Thymus (tissue), 11 donors: ENCODE results near the gene LHX5. TPM values are rescaled to one million over a fixed set of nuclear protein-coding genes. Genes with fewer than 3 reads are reported as not detected.

Experiments
- DNase-seq, 9 donors: peaks; one replicate each; pipeline ENCODE4 v3.0.0-alpha.2; 2013; ENCODE audit warnings: low spot score in 9 of 9, low read depth in 6 of 9, missing footprints in 1 of 9
- H3K27ac ChIP-seq, 2 donors: one replicate each; pipeline ENCODE4 v1.5.1; 2013; ENCODE audit warnings: control low read depth in 1 of 2, low read depth in 1 of 2, low read length in 1 of 2, mild to moderate bottlenecking in 1 of 2, moderate library complexity in 1 of 2
- H3K27me3 ChIP-seq, 2 donors: one replicate each; pipeline ENCODE4 v1.5.1; 2013; ENCODE audit warnings: low read length in 1 of 2; ENCODE audit not compliant: control insufficient read depth in 2 of 2, insufficient read depth in 1 of 2
- H3K36me3 ChIP-seq, 2 donors: one replicate each; pipeline ENCODE4 v1.5.1; 2013; ENCODE audit warnings: low read length in 1 of 2, mild to moderate bottlenecking in 1 of 2, moderate library complexity in 1 of 2; ENCODE audit not compliant: control insufficient read depth in 2 of 2, insufficient read depth in 2 of 2
- H3K4me1 ChIP-seq, 2 donors: one replicate each; pipeline ENCODE4 v1.5.1; 2013; ENCODE audit warnings: low read length in 2 of 2; ENCODE audit not compliant: control insufficient read depth in 2 of 2, insufficient read depth in 2 of 2
- H3K4me3 ChIP-seq, 2 donors: one replicate each; pipeline ENCODE4 v1.5.1; 2013; ENCODE audit warnings: low read length in 2 of 2, control low read depth in 1 of 2, mild to moderate bottlenecking in 1 of 2
- H3K9me3 ChIP-seq, 2 donors: one replicate each; pipeline ENCODE4 v1.5.1; 2013; ENCODE audit warnings: low read length in 1 of 2, mild to moderate bottlenecking in 1 of 2; ENCODE audit not compliant: control insufficient read depth in 2 of 2, insufficient read depth in 1 of 2
- WGBS: extraction: QIAGEN DNeasy Blood & Tissue Kit; methylation state at CpG from one replicate; pipeline ENCODE4 v1.1.7; 2013; 5-methylcytosine and 5-hydroxymethylcytosine counted together
- polyA plus RNA-seq: library from polyadenylated mRNA; stranded (reverse); fragments of 200-250 nt; gene quantifications from one replicate; pipeline ENCODE4 v1.2.3, GENCODE V29; 2013
- total RNA-seq: library from RNA; stranded (reverse); fragments of 120-200 nt; gene quantifications from one replicate; pipeline ENCODE4 v1.2.4, GENCODE V29; 2013
- donor health status: healthy.

Gene LHX5
- total and polyA plus RNA-seq, 2 donors: under 0.01 to 0.05 TPM

DNA sequence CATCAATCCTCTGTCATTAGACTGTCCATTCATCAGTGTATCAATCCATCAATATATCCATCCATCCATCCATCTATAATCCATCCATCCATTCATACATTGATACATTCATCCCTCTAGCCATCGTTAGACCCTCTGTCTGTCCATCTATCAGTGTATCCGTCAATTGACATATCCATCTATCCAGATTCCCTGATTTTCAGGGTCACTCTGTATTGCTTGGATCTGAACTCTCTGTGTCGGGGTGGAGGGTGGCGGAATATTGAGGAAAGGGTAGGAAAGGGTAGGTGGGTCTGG, 32.4 kb downstream of the LHX5 start:
- no peak for DNase-seq
- WGBS: 70% methylated on average over 4 of the region's 4 CpGs
- Histone ChIP-seq H3K27me3 (peaks cover 0 to 11% of the 10 kb centered on the region in 2 donors), H3K4me3 (no peak overlapping the region), H3K4me1 (no peaks in the 10 kb centered on the region), H3K9me3 (no peaks in the 10 kb centered on the region), H3K36me3 (no peaks in the 10 kb centered on the region), H3K27ac (no peak overlapping the region)

DNA sequence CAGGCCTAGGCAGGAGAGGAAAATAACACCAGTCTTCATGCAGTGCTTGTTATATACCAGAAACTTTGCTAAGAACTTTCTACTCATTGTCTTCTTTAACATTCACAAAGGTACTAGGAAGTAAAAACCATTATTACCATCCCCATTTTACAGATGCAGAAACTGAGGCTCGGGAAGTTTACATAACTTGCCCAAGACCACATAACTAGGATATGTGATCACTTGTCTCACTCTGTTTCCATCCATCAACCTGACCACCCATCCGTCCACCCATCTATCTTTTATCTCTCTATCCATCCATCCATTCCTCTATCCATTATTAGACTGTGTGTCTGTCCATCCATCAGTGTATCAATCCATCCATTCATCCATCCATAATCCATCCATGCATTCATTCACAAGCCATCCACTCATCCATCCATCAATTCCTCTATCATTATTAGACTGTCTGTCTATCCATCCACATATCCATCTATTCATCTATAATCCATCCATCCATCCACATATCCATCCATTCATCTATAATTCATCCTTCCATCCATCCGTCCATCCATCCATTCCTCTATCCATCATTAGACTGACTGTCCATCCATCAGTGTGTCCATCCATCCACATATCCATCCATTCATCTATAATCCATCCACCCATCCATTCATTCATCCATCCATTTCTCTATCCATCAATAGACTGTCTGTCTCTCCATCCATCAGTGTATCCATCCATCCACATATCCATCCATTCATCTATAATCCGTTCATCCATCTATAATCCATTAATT, 33.0 kb downstream of the LHX5 start:
- Histone ChIP-seq H3K27me3 (peaks cover 0 to 11% of the 10 kb centered on the region in 2 donors), H3K4me1 (no peaks in the 10 kb centered on the region), H3K4me3 (no peak overlapping the region), H3K36me3 (no peaks in the 10 kb centered on the region), H3K27ac (no peak overlapping the region), H3K9me3 (no peaks in the 10 kb centered on the region)
- 89% methylated on average over 4 of the region's 4 CpGs for WGBS
- DNase-seq: no peak

DNA sequence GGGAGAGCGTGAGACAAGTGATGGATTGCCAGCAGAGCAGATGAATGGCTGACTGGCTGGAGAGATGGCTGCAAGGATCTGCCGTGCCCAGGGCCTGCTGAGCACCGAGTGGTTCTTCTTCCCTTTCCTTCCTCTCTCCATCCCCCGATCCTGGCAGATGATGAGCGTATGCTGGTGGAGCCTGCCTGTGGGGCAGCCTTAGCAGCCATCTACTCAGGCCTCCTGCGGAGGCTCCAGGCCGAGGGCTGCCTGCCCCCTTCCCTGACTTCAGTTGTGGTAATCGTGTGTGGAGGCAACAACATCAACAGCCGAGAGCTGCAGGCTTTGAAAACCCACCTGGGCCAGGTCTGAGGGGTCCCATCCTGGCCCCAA, 34.0 kb downstream of the LHX5 start:
- 90% methylated on average over 9 of the region's 9 CpGs for WGBS
- H3K4me1 ChIP-seq: no peaks in the 10 kb centered on the region
- no peak overlapping the region for H3K27ac ChIP-seq
- peaks cover 0 to 11% of the 10 kb centered on the region in 2 donors for H3K27me3 ChIP-seq
- no peak overlapping the region for H3K4me3 ChIP-seq
- no peak for DNase-seq
- no peaks in the 10 kb centered on the region for H3K36me3 ChIP-seq
- no peaks in the 10 kb centered on the region for H3K9me3 ChIP-seq

- 95% methylated on average over 6 of the region's 6 CpGs for WGBS
- no peaks in the 10 kb centered on the region for H3K4me1 ChIP-seq
- no peak overlapping the region for H3K4me3 ChIP-seq
- no peak overlapping the region for H3K27ac ChIP-seq
- no peaks in the 10 kb centered on the region for H3K36me3 ChIP-seq
- H3K27me3 ChIP-seq: peaks cover 0 to 11% of the 10 kb centered on the region in 2 donors
- no peaks in the 10 kb centered on the region for H3K9me3 ChIP-seq
- DNase-seq: no peak
Measured at GRCh38 chr12:113436993-113437728, 34.5 kb downstream of the LHX5 start.

GRCh38 chr12:113436586-113436985, 35.1 kb downstream of the LHX5 start:
- no peak overlapping the region for H3K4me3 ChIP-seq
- WGBS: 92% methylated on average over 6 of the region's 6 CpGs
- no peak for DNase-seq
- no peaks in the 10 kb centered on the region for H3K9me3 ChIP-seq
- no peaks in the 10 kb centered on the region for H3K4me1 ChIP-seq
- no peak overlapping the region for H3K27ac ChIP-seq
- no peaks in the 10 kb centered on the region for H3K36me3 ChIP-seq
- peaks cover 0 to 8% of the 10 kb centered on the region in 2 donors for H3K27me3 ChIP-seq

DNA sequence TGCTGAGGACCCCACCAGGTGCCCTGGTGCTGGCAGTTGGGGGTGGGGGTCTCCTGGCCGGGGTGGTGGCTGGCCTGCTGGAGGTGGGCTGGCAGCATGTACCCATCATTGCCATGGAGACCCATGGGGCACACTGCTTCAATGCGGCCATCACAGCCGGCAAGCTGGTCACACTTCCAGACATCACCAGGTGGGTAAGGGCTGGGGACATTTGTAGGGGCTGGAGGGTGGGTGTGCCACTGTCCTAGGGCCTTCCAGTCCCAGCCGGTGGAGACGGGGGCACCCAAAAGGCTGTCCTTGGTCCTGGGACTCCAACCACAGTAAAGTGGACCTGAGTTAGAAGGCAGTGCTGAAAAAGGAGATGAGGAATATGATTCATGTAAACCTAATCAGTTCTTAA, 36.3 kb downstream of the LHX5 start:
- peaks cover 0 to 4% of the 10 kb centered on the region in 2 donors for H3K27me3 ChIP-seq
- H3K4me3 ChIP-seq: no peak overlapping the region
- WGBS: 96% methylated on average over 5 of the region's 5 CpGs
- no peak for DNase-seq
- H3K4me1 ChIP-seq: no peaks in the 10 kb centered on the region
- no peaks in the 10 kb centered on the region for H3K36me3 ChIP-seq
- H3K27ac ChIP-seq: no peak overlapping the region
- H3K9me3 ChIP-seq: no peaks in the 10 kb centered on the region

DNA sequence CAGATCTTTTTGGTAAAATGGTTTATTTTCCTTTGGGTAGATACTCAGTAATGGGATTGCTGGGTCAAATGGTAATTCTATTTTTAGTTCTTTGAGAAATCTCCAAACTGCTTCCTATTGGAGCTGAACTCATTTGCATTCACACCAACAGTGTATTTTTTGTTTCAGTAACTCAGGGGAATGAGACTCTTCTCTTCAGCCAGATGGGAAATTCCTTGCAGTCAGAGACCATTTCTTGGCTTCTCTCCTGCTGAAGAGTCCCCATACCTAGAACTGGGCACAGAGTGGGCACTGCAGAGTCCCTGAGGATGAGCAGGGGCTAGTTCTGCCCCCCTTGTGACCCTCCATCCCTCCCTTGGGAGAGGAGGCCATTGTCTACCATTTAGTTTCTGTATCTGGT, 38.7 kb downstream of the LHX5 start:
- no peak overlapping the region for H3K4me3 ChIP-seq
- DNase-seq: no peak
- H3K4me1 ChIP-seq: no peaks in the 10 kb centered on the region
- H3K27ac ChIP-seq: no peak overlapping the region
- no peaks in the 10 kb centered on the region for H3K27me3 ChIP-seq
- H3K9me3 ChIP-seq: no peaks in the 10 kb centered on the region
- H3K36me3 ChIP-seq: no peaks in the 10 kb centered on the region

DNA sequence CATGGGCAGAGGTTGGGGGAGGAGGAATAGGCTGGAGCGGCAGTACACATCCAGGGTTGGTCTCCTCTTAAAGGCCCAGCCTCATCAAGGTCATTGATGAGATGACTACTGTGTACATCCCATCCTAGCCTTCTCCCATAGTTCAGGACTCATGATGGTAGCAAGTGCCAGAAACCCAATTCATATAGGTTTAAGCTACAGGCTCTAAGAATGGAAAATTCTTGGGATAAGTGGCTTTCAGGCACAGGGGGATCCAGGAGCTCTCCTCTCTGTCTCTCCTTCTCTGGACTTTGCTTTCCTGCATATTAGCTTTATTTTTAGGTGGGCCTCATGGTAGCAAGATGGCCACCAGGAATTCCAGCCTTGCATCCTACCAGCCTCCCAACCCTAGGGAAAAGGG, 43.2 kb downstream of the LHX5 start:
- no peaks in the 10 kb centered on the region for H3K9me3 ChIP-seq
- no peaks in the 10 kb centered on the region for H3K4me1 ChIP-seq
- WGBS: 94% methylated on average over 1 of the region's 1 CpG
- peaks cover 0 to 7% of the 10 kb centered on the region in 2 donors for H3K27me3 ChIP-seq
- no peak overlapping the region for H3K4me3 ChIP-seq
- DNase-seq: no peak
- no peak overlapping the region for H3K27ac ChIP-seq
- H3K36me3 ChIP-seq: no peaks in the 10 kb centered on the region

DNA sequence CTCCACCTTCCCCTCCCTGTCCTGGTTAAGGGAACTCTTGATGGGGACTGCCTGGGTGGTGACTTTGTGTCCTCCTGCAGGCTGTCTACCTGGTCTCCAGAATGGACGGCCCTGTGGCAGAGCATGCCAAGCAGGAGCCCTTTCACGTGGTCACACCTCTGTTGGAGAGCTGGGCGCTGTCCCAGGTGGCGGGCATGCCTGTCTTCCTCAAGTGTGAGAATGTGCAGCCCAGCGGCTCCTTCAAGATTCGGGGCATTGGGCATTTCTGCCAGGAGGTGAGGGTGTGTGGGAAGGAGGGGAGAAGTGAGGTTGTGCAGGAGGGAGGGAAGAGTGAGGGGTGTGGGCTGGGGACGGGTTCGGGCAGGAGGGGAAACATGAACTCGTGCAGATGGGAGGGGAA, 43.8 kb downstream of the LHX5 start:
- DNase-seq: no peak
- 88% methylated on average over 9 of the region's 9 CpGs for WGBS

More for the DNA sequence above, 43.8 kb downstream of the LHX5 start:
- Histone ChIP-seq H3K9me3 (no peaks in the 10 kb centered on the region), H3K4me1 (no peaks in the 10 kb centered on the region), H3K27me3 (peaks cover 0 to 7% of the 10 kb centered on the region in 2 donors), H3K4me3 (no peak overlapping the region), H3K27ac (no peak overlapping the region), H3K36me3 (no peaks in the 10 kb centered on the region)
